H9 (cell line): ENCODE results near the gene KRT12. TPM values are rescaled to one million over a fixed set of nuclear protein-coding genes. Genes with fewer than 3 reads are reported as not detected.

ENCODE experiments used
- DNase-seq: peaks from one replicate; pipeline ENCODE4 v3.0.0-alpha.2; 2017
- H2AFZ ChIP-seq: one replicate; pipeline ENCODE4 v1.6.1; 2013; ENCODE audit warnings: mild to moderate bottlenecking, low read length, control low read depth, moderate library complexity
- H2AK5ac ChIP-seq: 2 replicates; pipeline ENCODE4 v1.6.1; 2013; ENCODE audit warnings: low read length, control low read depth, mixed read lengths; ENCODE audit not compliant: insufficient read length
- H2BK120ac ChIP-seq: one replicate; pipeline ENCODE4 v1.6.1; 2013; ENCODE audit warnings: low read depth, mild to moderate bottlenecking, low read length, control low read depth, inconsistent platforms; ENCODE audit not compliant: poor library complexity, severe bottlenecking
- H2BK12ac ChIP-seq: 2 replicates; pipeline ENCODE4 v1.6.1; 2013; ENCODE audit warnings: low read length, control low read depth, mixed read lengths, low read depth; ENCODE audit not compliant: insufficient read length
- H2BK15ac ChIP-seq: 2 replicates; pipeline ENCODE4 v1.6.1; 2013; ENCODE audit warnings: low read depth, low read length, control low read depth
- H2BK20ac ChIP-seq: one replicate; pipeline ENCODE4 v1.6.1; 2013; ENCODE audit warnings: low read depth, mild to moderate bottlenecking, low read length, control low read depth, inconsistent platforms; ENCODE audit not compliant: poor library complexity, severe bottlenecking
- H2BK5ac ChIP-seq: 2 replicates; pipeline ENCODE4 v1.6.1; 2013; ENCODE audit warnings: low read length, control low read depth, mixed read lengths; ENCODE audit not compliant: insufficient read length
- H3K14ac ChIP-seq: 2 replicates; pipeline ENCODE4 v1.6.1; 2013; ENCODE audit warnings: low read length, control low read depth; ENCODE audit not compliant: insufficient read depth
- H3K18ac ChIP-seq: 2 replicates; pipeline ENCODE4 v1.6.1; 2013; ENCODE audit warnings: low read depth, mild to moderate bottlenecking, mixed read lengths, low read length, control low read depth; ENCODE audit not compliant: insufficient read length
- H3K23ac ChIP-seq: 2 replicates; pipeline ENCODE4 v1.6.1; 2013; ENCODE audit warnings: low read length, control low read depth, mixed read lengths, low read depth; ENCODE audit not compliant: insufficient read length
- H3K23me2 ChIP-seq: 2 replicates; pipeline ENCODE4 v1.6.1; 2013; ENCODE audit warnings: low read depth, mild to moderate bottlenecking, mixed read lengths, low read length, control low read depth; ENCODE audit not compliant: insufficient read length, poor library complexity, severe bottlenecking
- H3K27ac ChIP-seq: 2 replicates; pipeline ENCODE4 v1.5.1; 2013; ENCODE audit warnings: low read length, control low read depth, mixed read lengths, low read depth; ENCODE audit not compliant: insufficient read length
- H3K27me3 ChIP-seq: 2 replicates; pipeline ENCODE4 v1.6.1; 2013; ENCODE audit warnings: low read length, control low read depth, inconsistent platforms; ENCODE audit not compliant: insufficient read depth
- H3K4ac ChIP-seq: 2 replicates; pipeline ENCODE4 v1.6.1; 2013; ENCODE audit warnings: low read depth, mild to moderate bottlenecking, control low read depth, inconsistent platforms, low read length, moderate library complexity
- H3K4me1 ChIP-seq: 2 replicates; pipeline ENCODE4 v1.6.1; 2013; ENCODE audit warnings: low read length, control low read depth, inconsistent platforms; ENCODE audit not compliant: insufficient read depth
- H3K4me2 ChIP-seq: 2 replicates; pipeline ENCODE4 v1.6.1; 2013; ENCODE audit warnings: low read length, control low read depth, mixed read lengths; ENCODE audit not compliant: insufficient read length, insufficient read depth
- H3K56ac ChIP-seq: 2 replicates; pipeline ENCODE4 v1.6.1; 2013; ENCODE audit warnings: low read depth, mild to moderate bottlenecking, mixed read lengths, low read length, control low read depth; ENCODE audit not compliant: insufficient read length
- H3K79me1 ChIP-seq: 2 replicates; pipeline ENCODE4 v1.6.1; 2013; ENCODE audit warnings: low read depth, mild to moderate bottlenecking, moderate library complexity, low read length, control low read depth, inconsistent platforms; ENCODE audit not compliant: insufficient read depth, poor library complexity, severe bottlenecking
- H3K79me2 ChIP-seq: 2 replicates; pipeline ENCODE4 v1.6.1; 2013; ENCODE audit warnings: low read length, control low read depth, inconsistent platforms; ENCODE audit not compliant: insufficient read depth
- H3K9ac ChIP-seq: 2 replicates; pipeline ENCODE4 v1.6.1; 2013; ENCODE audit warnings: low read length, control low read depth, mixed read lengths; ENCODE audit not compliant: insufficient read length; ENCODE audit errors: extremely low read depth
- H3K9me3 ChIP-seq: one replicate; pipeline ENCODE4 v1.6.1; 2013; ENCODE audit warnings: low read depth, low read length, inconsistent platforms; ENCODE audit not compliant: control insufficient read depth
- H3T11ph ChIP-seq: one replicate; pipeline ENCODE4 v1.6.1; 2013; ENCODE audit warnings: mild to moderate bottlenecking, low read length, control low read depth, inconsistent platforms
- H4K20me1 ChIP-seq: one replicate; pipeline ENCODE4 v1.6.1; 2013; ENCODE audit not compliant: control insufficient read depth, insufficient read length, insufficient read depth
- H4K5ac ChIP-seq: 2 replicates; pipeline ENCODE4 v1.6.1; 2013; ENCODE audit warnings: low read depth, mild to moderate bottlenecking, mixed read lengths, low read length, control low read depth; ENCODE audit not compliant: insufficient read length
- H4K8ac ChIP-seq: replicated peaks from 2 replicates; pipeline ENCODE4 v1.6.1; 2013; ENCODE audit warnings: low read length, control low read depth, mixed read lengths, low read depth; ENCODE audit not compliant: insufficient read length
- H4K91ac ChIP-seq: 2 replicates; pipeline ENCODE4 v1.6.1; 2013; ENCODE audit warnings: low read depth, mild to moderate bottlenecking, moderate library complexity, mixed read lengths, low read length, control low read depth; ENCODE audit not compliant: insufficient read length
- H3K27ac Mint-ChIP-seq, 3 experiments: 2 replicates in 2 of 3; 3 replicates in 1 of 3; pipeline ENCODE4 v1.8.0; 2020 to 2021; ENCODE audit warnings: mixed read lengths in 3 of 3, mild to moderate bottlenecking in 1 of 3, moderate library complexity in 1 of 3
- H3K27me3 Mint-ChIP-seq: 2 replicates; pipeline ENCODE4 v1.8.0; 2021; ENCODE audit warnings: low read depth, mild to moderate bottlenecking, moderate library complexity, mixed read lengths
- H3K36me3 Mint-ChIP-seq, 3 experiments: 2 replicates in 2 of 3; 3 replicates in 1 of 3; pipeline ENCODE4 v1.8.0; 2020 to 2021; ENCODE audit warnings: low read depth in 3 of 3, mixed read lengths in 3 of 3; ENCODE audit not compliant: insufficient read depth in 1 of 3
- H3K4me1 Mint-ChIP-seq, 2 experiments: 2 replicates each; pipeline ENCODE4 v1.8.0; 2020; ENCODE audit warnings: mixed read lengths in 2 of 2
- H3K4me3 Mint-ChIP-seq, 2 experiments: 2 replicates in 1 of 2; 3 replicates in 1 of 2; pipeline ENCODE4 v1.8.0; 2020 to 2021; ENCODE audit warnings: mild to moderate bottlenecking in 2 of 2, mixed read lengths in 2 of 2, moderate library complexity in 1 of 2
- H3K9me3 Mint-ChIP-seq, 2 experiments: 2 replicates in 1 of 2; 3 replicates in 1 of 2; pipeline ENCODE4 v1.8.0; 2020; ENCODE audit warnings: mild to moderate bottlenecking in 2 of 2, mixed read lengths in 2 of 2, moderate library complexity in 1 of 2
- CTCF ChIP-seq: fragments of 200-600 bp; sonication (generic); conservative IDR thresholded peaks from 3 replicates; pipeline ENCODE4 v1.8.0; 2021; ENCODE audit warnings: antibody characterized with exemption, mild to moderate bottlenecking
- WGBS: extraction: QIAGEN DNeasy Blood & Tissue Kit; methylation state at CpG from one replicate; pipeline ENCODE4 v1.1.7; 2013; ENCODE audit warnings: missing lambda C conversion rate, low lambda C conversion rate, mixed read lengths; ENCODE audit not compliant: insufficient read length; ENCODE audit errors: extremely low coverage; 5-methylcytosine and 5-hydroxymethylcytosine counted together
- total RNA-seq: library from RNA; stranded (reverse); gene quantifications from 2 replicates; pipeline ENCODE4 v1.2.1, GENCODE V29; 2021

KRT12 gene
- total RNA-seq, 1 experiment from 2014 or later: not detected

- TF ChIP-seq CTCF: no peak
- no peak overlapping the region for H3K4ac ChIP-seq
- H4K20me1 ChIP-seq: no peaks in the 10 kb centered on the region
- no peak overlapping the region for H4K8ac ChIP-seq
- no peaks in the 10 kb centered on the region for H3K9me3 Mint-ChIP-seq
- H3K79me2 ChIP-seq: no peaks in the 10 kb centered on the region
- no peak overlapping the region for H3K9ac ChIP-seq
- no peaks in the 10 kb centered on the region for H3K4me1 ChIP-seq
- H3K27me3 ChIP-seq: no peaks in the 10 kb centered on the region
- H3K4me2 ChIP-seq: no peak overlapping the region
- H3K14ac ChIP-seq: no peak overlapping the region
- no peak overlapping the region for H2AK5ac ChIP-seq
- H3K36me3 Mint-ChIP-seq: no peaks in the 10 kb centered on the region
- H2BK15ac ChIP-seq: no peak overlapping the region
- H2BK120ac ChIP-seq: no peak overlapping the region
- H2AFZ ChIP-seq: no peak overlapping the region
- 0 out of 7 replicates have a peak overlapping the region, but pooled peaks of 1 of the 3 experiments have one; percentile 14 for H3K27ac Mint-ChIP-seq
- no peaks in the 10 kb centered on the region for H3K23me2 ChIP-seq
- DNase-seq: no peak
- H3K9me3 ChIP-seq: no peaks in the 10 kb centered on the region
- H3K4me3 Mint-ChIP-seq: no peak overlapping the region
- H2BK12ac ChIP-seq: no peak overlapping the region
- H4K91ac ChIP-seq: no peak overlapping the region
- H3K27me3 Mint-ChIP-seq: no peaks in the 10 kb centered on the region; the same call in 1 of the 2 replicates
- no peak overlapping the region for H3K23ac ChIP-seq
- H3K56ac ChIP-seq: no peak overlapping the region
- no CpG with 5 or more reads among the region's 9 CpGs for WGBS
- no peak overlapping the region for H3K27ac ChIP-seq
- no peak overlapping the region for H3K18ac ChIP-seq
- no peaks in the 10 kb centered on the region for H3K79me1 ChIP-seq
- no peak overlapping the region for H2BK5ac ChIP-seq
- no peak overlapping the region for H3T11ph ChIP-seq
- H4K5ac ChIP-seq: no peak overlapping the region
- peaks cover 20 to 25% of the 10 kb centered on the region in 2 experiments for H3K4me1 Mint-ChIP-seq
- H2BK20ac ChIP-seq: no peak overlapping the region
Measured at GRCh38 chr17:40878044-40878443, 11.0 kb upstream of the KRT12 start.
